NB4 (cell line): ENCODE measurements around the gene ABO.
"Not testable (repeated sequence)": the region's sequence is repeated elsewhere in the genome, so short reads cannot be mapped to it uniquely, and the experiment has no call there.

ENCODE experiments used
- DNase-seq: peaks from one replicate; pipeline ENCODE4 v3.0.0; 2010; ENCODE audit warnings: low read depth
- H3K4me3 ChIP-seq: one replicate; pipeline ENCODE4 v1.5.1; 2011; ENCODE audit warnings: mild to moderate bottlenecking, low read depth, low read length, moderate library complexity
- CTCF ChIP-seq: IDR thresholded peaks from one replicate; pipeline ENCODE4 v1.5.1; 2012; ENCODE audit warnings: low read depth, low read length
- MAX ChIP-seq: IDR thresholded peaks from 2 replicates; pipeline ENCODE4 v1.6.1; 2011; ENCODE audit warnings: low read depth, low read length
- MYC ChIP-seq: IDR thresholded peaks from 2 replicates; pipeline ENCODE4 v1.6.1; 2011; ENCODE audit warnings: low read depth, low read length
- POLR2A ChIP-seq: IDR thresholded peaks from 2 replicates; pipeline ENCODE4 v1.6.1; 2011; ENCODE audit warnings: mild to moderate bottlenecking; ENCODE audit not compliant: insufficient read length; ENCODE audit errors: extremely low read depth

ABO gene

GRCh38 chr9:133275105-133276000 is at the start of gene ABO:
TSS of gene ABO (minus strand) at chr9:133275201.
- H3K4me3 ChIP-seq: no peak within 1 kb of the TSS
- TF ChIP-seq CTCF: no peak
- no peak for TF ChIP-seq MAX
- TF ChIP-seq POLR2A: no peak
- TF ChIP-seq MYC: no peak
- no peak for DNase-seq

- TF ChIP-seq MAX (no peak), MYC (no peak), POLR2A (no peak), CTCF (no peak)
- no peak overlapping the region for H3K4me3 ChIP-seq
- DNase-seq: no peak
These were observed 49.1 kb upstream of the ABO start for GRCh38 chr9:133323991-133324703.

GRCh38 chr9:133323211-133323610 is 48.2 kb upstream of the ABO start:
- no peak overlapping the region for H3K4me3 ChIP-seq
- TF ChIP-seq POLR2A (no peak), CTCF (no peak), MYC (no peak), MAX (no peak)
- no peak for DNase-seq

- DNase-seq: no peak
- TF ChIP-seq POLR2A: no peak
- no peak for TF ChIP-seq MYC
These were observed 47.7 kb upstream of the ABO start for GRCh38 chr9:133322701-133323100.

GRCh38 chr9:133321411-133321935 is 46.5 kb upstream of the ABO start:
- no peak for DNase-seq
- no peak overlapping the region for H3K4me3 ChIP-seq
- TF ChIP-seq CTCF: no peak
- TF ChIP-seq POLR2A: no peak
- no peak for TF ChIP-seq MYC
- no peak for TF ChIP-seq MAX

More at GRCh38 chr9:133322701-133323100, 47.7 kb upstream of the ABO start:
- no peak overlapping the region for H3K4me3 ChIP-seq

GRCh38 chr9:133320421-133320881 is 45.5 kb upstream of the ABO start:
- no peak for TF ChIP-seq POLR2A
- no peak for TF ChIP-seq MYC
- no peak for TF ChIP-seq CTCF
- no peak for TF ChIP-seq MAX
- no peak overlapping the region for H3K4me3 ChIP-seq
- DNase-seq: no peak

GRCh38 chr9:133317551-133317950 is 42.5 kb upstream of the ABO start:
- not testable (repeated sequence) for DNase-seq, H3K4me3 ChIP-seq
